NOMO-1 treated with dmso at 0.1 percent for 144 hours (cell line): ENCODE results near the gene PDP2.
"Not testable (repeated sequence)": the region's sequence is repeated elsewhere in the genome, so short reads cannot be mapped to it uniquely, and the experiment has no call there.

ENCODE experiments used
- DNase-seq: peaks from one replicate; lab custom pipeline; 2025; ENCODE audit not compliant: unreplicated experiment; lab: John Stamatoyannopoulos, UW

Gene PDP2

GRCh38 chr16:66885491-66885890 lies 5.2 kb downstream of the PDP2 start:
- DNase-seq, result no peak

- DNase-seq, result no peak
Observed at GRCh38 chr16:66886321-66886720, 6.0 kb downstream of the PDP2 start.

GRCh38 chr16:66886914-66887313 lies 6.6 kb downstream of the PDP2 start:
- DNase-seq, result no peak

GRCh38 chr16:66888647-66889615 lies 8.6 kb downstream of the PDP2 start:
- no peak for DNase-seq

GRCh38 chr16:66889622-66890021 lies 9.3 kb downstream of the PDP2 start:
- no peak for DNase-seq

GRCh38 chr16:66890799-66891198 lies 10.5 kb downstream of the PDP2 start:
- no peak for DNase-seq

- DNase-seq, result no peak
Observed at GRCh38 chr16:66891360-66891759, 11.0 kb downstream of the PDP2 start.

GRCh38 chr16:66891797-66892196 lies 11.5 kb downstream of the PDP2 start:
- no peak for DNase-seq

- no peak for DNase-seq
Observed at GRCh38 chr16:66894055-66894454, 13.7 kb downstream of the PDP2 start.

GRCh38 chr16:66894948-66895688 lies 14.8 kb downstream of the PDP2 start:
- peak; percentile 15 for DNase-seq

GRCh38 chr16:66895689-66895979 lies 15.3 kb downstream of the PDP2 start:
- DNase-seq, result no peak

- DNase-seq, result no peak
Observed at GRCh38 chr16:66895999-66896398, 15.7 kb downstream of the PDP2 start.

GRCh38 chr16:66896682-66897081 lies 16.4 kb downstream of the PDP2 start:
- DNase-seq, result not testable (repeated sequence)

- DNase-seq, result no peak
Observed at GRCh38 chr16:66898207-66898606, 17.9 kb downstream of the PDP2 start.

GRCh38 chr16:66898933-66899309 lies 18.6 kb downstream of the PDP2 start:
- DNase-seq, result no peak

- DNase-seq, result no peak
Observed at GRCh38 chr16:66899310-66899944, 19.1 kb downstream of the PDP2 start.

- DNase-seq, result no peak
Observed at GRCh38 chr16:66899945-66900710, 19.8 kb downstream of the PDP2 start.

- DNase-seq, result no peak
Observed at GRCh38 chr16:66900721-66901441, 20.6 kb downstream of the PDP2 start.

- DNase-seq, result no peak
Observed at GRCh38 chr16:66901626-66902025, 21.3 kb downstream of the PDP2 start.
